Uterus (tissue), 2 donors: ENCODE data around the gene CTXND2.
"Not testable (repeated sequence)": the region's sequence is repeated elsewhere in the genome, so short reads cannot be mapped to it uniquely, and the experiment has no call there.

Experiments
- POLR2A ChIP-seq, 2 donors: fragments of 450-650 bp; IDR thresholded peaks; one replicate each; pipeline ENCODE4 v1.6.1; 2016; ENCODE audit warnings: antibody characterized with exemption in 2 of 2, mild to moderate bottlenecking in 1 of 2, moderate library complexity in 1 of 2
- TF ChIP-seq, protein P1 (sequence below), 4 experiments: fragments of 200-600 bp in 2 of 4; fragments of 450-650 bp in 2 of 4; sonication (generic) in 2 of 4; IDR thresholded peaks; one replicate each; pipeline ENCODE4 v1.5.1; 2016 to 2019; ENCODE audit warnings: antibody characterized with exemption in 4 of 4, mild to moderate bottlenecking in 2 of 4, moderate library complexity in 1 of 4

DNA sequence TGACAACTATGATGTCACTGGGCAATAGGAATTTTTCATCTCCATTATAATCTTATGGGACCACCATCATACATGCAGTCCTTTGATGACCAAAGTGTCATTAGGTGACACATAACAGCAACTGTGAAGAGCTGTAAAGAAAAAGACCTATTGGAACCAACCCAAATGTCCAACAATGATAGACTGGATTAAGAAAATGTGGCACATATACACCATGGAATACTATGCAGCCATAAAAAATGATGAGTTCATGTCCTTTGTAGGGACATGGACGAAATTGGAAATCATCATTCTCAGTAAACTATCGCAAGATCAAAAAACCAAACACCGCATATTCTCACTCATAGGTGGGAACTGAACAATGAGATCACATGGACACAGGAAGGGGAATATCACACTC is 22.7 kb upstream of the CTXND2 start:
- TF ChIP-seq POLR2A (IDR thresholded peaks at IDR 0.05), result not testable (repeated sequence)
- TF ChIP-seq, protein P1, sequence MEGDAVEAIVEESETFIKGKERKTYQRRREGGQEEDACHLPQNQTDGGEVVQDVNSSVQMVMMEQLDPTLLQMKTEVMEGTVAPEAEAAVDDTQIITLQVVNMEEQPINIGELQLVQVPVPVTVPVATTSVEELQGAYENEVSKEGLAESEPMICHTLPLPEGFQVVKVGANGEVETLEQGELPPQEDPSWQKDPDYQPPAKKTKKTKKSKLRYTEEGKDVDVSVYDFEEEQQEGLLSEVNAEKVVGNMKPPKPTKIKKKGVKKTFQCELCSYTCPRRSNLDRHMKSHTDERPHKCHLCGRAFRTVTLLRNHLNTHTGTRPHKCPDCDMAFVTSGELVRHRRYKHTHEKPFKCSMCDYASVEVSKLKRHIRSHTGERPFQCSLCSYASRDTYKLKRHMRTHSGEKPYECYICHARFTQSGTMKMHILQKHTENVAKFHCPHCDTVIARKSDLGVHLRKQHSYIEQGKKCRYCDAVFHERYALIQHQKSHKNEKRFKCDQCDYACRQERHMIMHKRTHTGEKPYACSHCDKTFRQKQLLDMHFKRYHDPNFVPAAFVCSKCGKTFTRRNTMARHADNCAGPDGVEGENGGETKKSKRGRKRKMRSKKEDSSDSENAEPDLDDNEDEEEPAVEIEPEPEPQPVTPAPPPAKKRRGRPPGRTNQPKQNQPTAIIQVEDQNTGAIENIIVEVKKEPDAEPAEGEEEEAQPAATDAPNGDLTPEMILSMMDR (IDR thresholded peaks at IDR 0.05), result not testable (repeated sequence)
